Endothelial cell of umbilical vein (primary cell): ENCODE measurements around the gene TMEM158. TPM values are rescaled to one million over a fixed set of nuclear protein-coding genes. Genes with fewer than 3 reads are reported as not detected.

Experiments used
- BruUV-seq: library from RNA; stranded (reverse); fragments of 400-500 nt; replicated peaks from 2 replicates; lab custom pipeline; 2021; lab: Mats Ljungman, UMichigan
- CTCF ChIA-PET: fragments of 300-600, 350-600 bp; sonication (Branson Sonifier 250); formaldehyde crosslinking; loops from one replicate; lab custom pipeline; 2021; ENCODE audit warnings: antibody characterized with exemption, inconsistent platforms; lab: Charles Lee
- POLR2A ChIA-PET: fragments of 300-600, 350-600 bp; sonication (Branson Sonifier 250); formaldehyde crosslinking; loops from one replicate; lab custom pipeline; 2021; ENCODE audit warnings: antibody characterized with exemption, inconsistent platforms; lab: Charles Lee
- DNase-seq: peaks from one replicate; pipeline ENCODE4 v3.0.0-alpha.2; 2011; ENCODE audit warnings: low read depth, low spot score
- FAIRE-seq: peaks from 2 replicates; lab custom pipeline; 2011; peaks lifted over from hg19 to GRCh38; lab: Jason Lieb, UNC
- H2AFZ ChIP-seq: 2 replicates; pipeline ENCODE4 v1.6.0; 2012; ENCODE audit warnings: low read depth, low read length, control low read depth, inconsistent platforms
- H3K27ac ChIP-seq: 2 replicates; pipeline ENCODE4 v1.5.1; 2011; ENCODE audit warnings: low read depth, mild to moderate bottlenecking, control low read depth, low read length, moderate library complexity; ENCODE audit not compliant: insufficient read depth
- H3K27me3 ChIP-seq, 2 experiments: 2 replicates each; pipeline versions ENCODE4 v1.6.0 to v1.6.1; 2011; ENCODE audit warnings: low read length in 2 of 2, mixed read lengths in 1 of 2; ENCODE audit not compliant: control insufficient read depth in 2 of 2, insufficient read depth in 2 of 2
- H3K36me3 ChIP-seq, 2 experiments: 2 replicates in 1 of 2; 3 replicates in 1 of 2; pipeline ENCODE4 v1.5.1; 2011; ENCODE audit warnings: low read length in 2 of 2, mild to moderate bottlenecking in 1 of 2, moderate library complexity in 1 of 2; ENCODE audit not compliant: control insufficient read depth in 2 of 2, insufficient read depth in 2 of 2; ENCODE audit errors: extremely low read depth in 1 of 2
- H3K4me1 ChIP-seq: 3 replicates; pipeline ENCODE4 v1.5.1; 2011; ENCODE audit warnings: mild to moderate bottlenecking, low read length; ENCODE audit not compliant: control insufficient read depth, insufficient read depth; ENCODE audit errors: extremely low read depth
- H3K4me2 ChIP-seq: 2 replicates; pipeline ENCODE4 v1.6.1; 2011; ENCODE audit warnings: low read length, control low read depth, mixed read lengths; ENCODE audit not compliant: insufficient read depth
- H3K4me3 ChIP-seq, 3 experiments: fragments of 200-600 bp in 1 of 3; sonication (generic), shearing (Covaris generic) in 1 of 3; replicated peaks in 1 of 3; 2 replicates each; pipeline ENCODE4 v1.5.1; 2011 to 2016; ENCODE audit warnings: control low read depth in 3 of 3, low read length in 3 of 3, mild to moderate bottlenecking in 2 of 3, inconsistent platforms in 1 of 3, low read depth in 1 of 3, moderate library complexity in 1 of 3; ENCODE audit not compliant: insufficient read depth in 1 of 3
- H3K79me2 ChIP-seq: 2 replicates; pipeline ENCODE4 v1.6.0; 2012; ENCODE audit warnings: low read length, inconsistent platforms; ENCODE audit not compliant: control insufficient read depth, insufficient read depth
- H3K9ac ChIP-seq: replicated peaks from 2 replicates; pipeline ENCODE3; 2011; ENCODE audit warnings: low read length, control low read depth; ENCODE audit not compliant: insufficient read depth; ENCODE audit errors: extremely low read depth
- H3K9me1 ChIP-seq: replicated peaks from 3 replicates; pipeline ENCODE4 v1.6.0; 2011; ENCODE audit warnings: mild to moderate bottlenecking, low read length; ENCODE audit not compliant: control insufficient read depth, insufficient read depth; ENCODE audit errors: extremely low read depth
- H3K9me3 ChIP-seq: replicated peaks from 2 replicates; pipeline ENCODE4 v1.5.1; 2012; ENCODE audit warnings: low read length, inconsistent platforms; ENCODE audit not compliant: control insufficient read depth, insufficient read depth
- H4K20me1 ChIP-seq: replicated peaks from 2 replicates; pipeline ENCODE3; 2011; ENCODE audit warnings: mild to moderate bottlenecking, low read length; ENCODE audit not compliant: control insufficient read depth, insufficient read depth; ENCODE audit errors: extremely low read depth
- CTCF ChIP-seq, 2 donors: IDR thresholded peaks; 1 replicate in 1 of 2; 2 replicates in 1 of 2; pipeline ENCODE4 v1.5.1; 2011; ENCODE audit warnings: low read length in 2 of 2, mild to moderate bottlenecking in 2 of 2, moderate library complexity in 2 of 2, control low read depth in 1 of 2, inconsistent platforms in 1 of 2, low read depth in 1 of 2; ENCODE audit not compliant: insufficient read depth in 1 of 2; ENCODE audit errors: extremely low read depth in 1 of 2
- EZH2 ChIP-seq: IDR thresholded peaks from 2 replicates; pipeline ENCODE4 v1.6.1; 2012; ENCODE audit warnings: borderline replicate concordance, low read depth, mild to moderate bottlenecking, moderate library complexity, low read length, inconsistent platforms; ENCODE audit not compliant: severe bottlenecking
- FOS ChIP-seq: IDR thresholded peaks from 2 replicates; pipeline ENCODE4 v1.6.1; 2011; ENCODE audit warnings: mild to moderate bottlenecking, low read length, moderate library complexity, borderline replicate concordance; ENCODE audit not compliant: insufficient read depth
- GATA2 ChIP-seq: IDR thresholded peaks from 2 replicates; pipeline ENCODE4 v1.7.0; 2011; ENCODE audit warnings: low read depth, mild to moderate bottlenecking, moderate library complexity, mixed read lengths, low read length; ENCODE audit not compliant: insufficient read length, insufficient read depth
- JUN ChIP-seq: IDR thresholded peaks from 2 replicates; pipeline ENCODE4 v1.6.1; 2011; ENCODE audit warnings: borderline replicate concordance, low read depth; ENCODE audit not compliant: insufficient read length, insufficient read depth
- MAX ChIP-seq: IDR thresholded peaks from 2 replicates; pipeline ENCODE4 v1.6.1; 2011; ENCODE audit not compliant: insufficient read depth, insufficient read length
- MYC ChIP-seq: IDR thresholded peaks from one replicate; pipeline ENCODE4 v1.6.1; 2011; ENCODE audit warnings: mild to moderate bottlenecking, low read depth, low read length
- POLR2A ChIP-seq: IDR thresholded peaks from 2 replicates; pipeline ENCODE4 v1.6.1; 2012; ENCODE audit warnings: low read depth, mild to moderate bottlenecking, control low read depth, low read length
- POLR2AphosphoS5 ChIP-seq: IDR thresholded peaks from 2 replicates; pipeline ENCODE4 v1.6.1; 2012; ENCODE audit warnings: low read depth, mild to moderate bottlenecking, control low read depth, low read length, moderate library complexity; ENCODE audit not compliant: insufficient read depth
- dilution Hi-C: fragments of 300-500 bp; cut with MboI; formaldehyde crosslinking; loops from one replicate; pipeline ENCODE4 v1.15.0; 2019; ENCODE audit warnings: low sequenced_read_pairs; ENCODE audit not compliant: extremely low pct_ligation_motif_present
- intact Hi-C: fragments of 100-400 bp; cut with micrococcal nuclease; formaldehyde crosslinking; loops from one replicate; pipeline ENCODE4 v1.10.0; 2022
- polyA plus RNA-seq, 4 experiments: library from polyadenylated mRNA; depleted of rRNA in 3 of 4; stranded (reverse) in 3 of 4; unstranded in 1 of 4; fragments of >200 nt; gene quantifications; 2 replicates each; pipeline versions ENCODE4 v1.2.1 to v1.2.3, GENCODE V29; 2011 to 2012; ENCODE audit warnings: missing spikeins in 1 of 4
- total RNA-seq: library from RNA; stranded (reverse); gene quantifications from 2 replicates; pipeline ENCODE4 v1.2.3, GENCODE V29; 2021

TMEM158 gene
- total and polyA plus RNA-seq, 2 donors (not counting 3 experiments of a cell fraction or from before 2014, with no cell fraction given), result 0.15 to 0.42 TPM

GRCh38 chr3:45194791-45195190 lies 31.3 kb downstream of the TMEM158 start:
- no peak for FAIRE-seq
- ChIA-PET CTCF (no interaction called here), POLR2A (no interaction called here)
- Histone ChIP-seq H3K4me2 (no peak overlapping the region), H2AFZ (no peak overlapping the region), H3K9me3 (no peaks in the 10 kb centered on the region), H3K9me1 (no peaks in the 10 kb centered on the region), H3K4me3 (no peak overlapping the region), H4K20me1 (no peaks in the 10 kb centered on the region), H3K27ac (no peak overlapping the region), H3K79me2 (no peaks in the 10 kb centered on the region), H3K36me3 (no peaks in the 10 kb centered on the region), H3K4me1 (peaks cover 2% of the 10 kb centered on the region), H3K9ac (no peak overlapping the region), H3K27me3 (peaks cover 4 to 6% of the 10 kb centered on the region in 2 experiments)
- TF ChIP-seq POLR2A (no peak), JUN (no peak), GATA2 (no peak), EZH2 (no peak), POLR2AphosphoS5 (no peak), MYC (no peak), FOS (no peak), MAX (no peak), CTCF (IDR thresholded peaks at IDR 0.05; ENCODE audit: extremely low read depth in 1 of 2, insufficient read depth in 1 of 2, low read depth in 1 of 2, low read length in 2 of 2) (no peak)
- dilution Hi-C loops (no loop called here), intact Hi-C loops (no loop called here)
- DNase-seq, result no peak
- no TSS peak for BruUV-seq
